Measurements from ENCODE around the gene GBGT1.

- TF ChIP-seq CTCF (conservative IDR thresholded peaks at IDR 0.05; ENCODE audit: low read depth, low read length) (no peak), USF2 (IDR thresholded peaks at IDR 0.05; ENCODE audit: low read depth, low read length) (no peak), BHLHE40 (IDR thresholded peaks at IDR 0.05; ENCODE audit: low read depth, low read length) (no peak), POLR2A (IDR thresholded peaks at IDR 0.05; ENCODE audit: low read depth, low read length) (no peak), MAFK (IDR thresholded peaks at IDR 0.05; ENCODE audit: low read depth, low read length) (no peak), ELK1 (IDR thresholded peaks at IDR 0.05; ENCODE audit: borderline replicate concordance, low read depth, low read length) (no peak), FOS (IDR thresholded peaks at IDR 0.05; ENCODE audit: low read depth, low read length) (no peak)
Observed at GRCh38 chr9:133188843-133189180, 25.1 kb upstream of the GBGT1 start.
